Trophoblast cell (in vitro differentiated cells and primary cell): Measurements from ENCODE around the gene SEMA5A.

Source experiments
- DNase-seq, 2 donors: peaks; one replicate each; pipeline ENCODE4 v3.0.0-alpha.2; 2016
- H2AFZ ChIP-seq: 2 replicates; pipeline ENCODE4 v1.6.1; 2013; ENCODE audit warnings: low read length, moderate library complexity, mild to moderate bottlenecking; ENCODE audit not compliant: insufficient read depth, poor library complexity
- H2AK5ac ChIP-seq: 2 replicates; pipeline ENCODE4 v1.6.1; 2013; ENCODE audit warnings: mild to moderate bottlenecking, low read length
- H2BK120ac ChIP-seq: 2 replicates; pipeline ENCODE4 v1.6.1; 2013; ENCODE audit warnings: low read length, mild to moderate bottlenecking, moderate library complexity; ENCODE audit not compliant: insufficient read depth, poor library complexity
- H2BK12ac ChIP-seq: 2 replicates; pipeline ENCODE4 v1.6.1; 2013; ENCODE audit warnings: mild to moderate bottlenecking, low read length, moderate library complexity
- H2BK5ac ChIP-seq: 2 replicates; pipeline ENCODE4 v1.6.1; 2013; ENCODE audit warnings: low read length, low read depth, moderate library complexity, mild to moderate bottlenecking; ENCODE audit not compliant: poor library complexity
- H3K14ac ChIP-seq: 2 replicates; pipeline ENCODE4 v1.6.1; 2013; ENCODE audit warnings: mild to moderate bottlenecking, low read length
- H3K18ac ChIP-seq: 2 replicates; pipeline ENCODE4 v1.6.1; 2013; ENCODE audit warnings: mild to moderate bottlenecking, low read length
- H3K23ac ChIP-seq: 2 replicates; pipeline ENCODE4 v1.6.1; 2013; ENCODE audit warnings: low read length
- H3K27ac ChIP-seq: 2 replicates; pipeline ENCODE4 v1.5.1; 2013; ENCODE audit warnings: low read depth, mild to moderate bottlenecking, inconsistent platforms, low read length, moderate library complexity
- H3K27me3 ChIP-seq: 2 replicates; pipeline ENCODE4 v1.6.1; 2013; ENCODE audit warnings: inconsistent platforms, mild to moderate bottlenecking, low read length, moderate library complexity; ENCODE audit not compliant: insufficient read depth
- H3K36me3 ChIP-seq, 2 experiments: 1 replicate in 1 of 2; 2 replicates in 1 of 2; pipeline ENCODE4 v1.6.1; 2013; ENCODE audit warnings: low read length in 2 of 2, mild to moderate bottlenecking in 2 of 2, moderate library complexity in 1 of 2; ENCODE audit not compliant: insufficient read depth in 2 of 2, control insufficient read depth in 1 of 2
- H3K4ac ChIP-seq: 2 replicates; pipeline ENCODE4 v1.6.1; 2013; ENCODE audit warnings: low read depth, mild to moderate bottlenecking, low read length, moderate library complexity
- H3K4me1 ChIP-seq, 2 experiments: 1 replicate in 1 of 2; 2 replicates in 1 of 2; pipeline ENCODE4 v1.6.1; 2013; ENCODE audit warnings: low read length in 2 of 2, mild to moderate bottlenecking in 2 of 2, moderate library complexity in 1 of 2; ENCODE audit not compliant: insufficient read depth in 2 of 2, control insufficient read depth in 1 of 2
- H3K4me2 ChIP-seq: 2 replicates; pipeline ENCODE4 v1.6.1; 2013; ENCODE audit warnings: inconsistent platforms, mild to moderate bottlenecking, low read length, moderate library complexity
- H3K4me3 ChIP-seq: 2 replicates; pipeline ENCODE4 v1.5.1; 2013; ENCODE audit warnings: mild to moderate bottlenecking, low read depth, low read length, inconsistent platforms
- H3K79me1 ChIP-seq: one replicate; pipeline ENCODE4 v1.6.1; 2013; ENCODE audit warnings: low read length
- H3K79me2 ChIP-seq: 2 replicates; pipeline ENCODE4 v1.6.1; 2013; ENCODE audit warnings: low read length, mild to moderate bottlenecking; ENCODE audit not compliant: control insufficient read depth, insufficient read depth, poor library complexity
- H3K9ac ChIP-seq: 2 replicates; pipeline ENCODE4 v1.6.1; 2013; ENCODE audit warnings: mild to moderate bottlenecking, low read length
- H3K9me3 ChIP-seq: 2 replicates; pipeline ENCODE4 v1.6.1; 2013; ENCODE audit warnings: low read depth, mild to moderate bottlenecking, control low read depth, inconsistent platforms, low read length; ENCODE audit not compliant: insufficient read depth
- H4K12ac ChIP-seq: 2 replicates; pipeline ENCODE4 v1.6.1; 2013; ENCODE audit warnings: low read depth, mild to moderate bottlenecking, low read length, moderate library complexity
- H4K8ac ChIP-seq: 2 replicates; pipeline ENCODE4 v1.6.1; 2013; ENCODE audit warnings: low read depth, mild to moderate bottlenecking, low read length, moderate library complexity
- H4K91ac ChIP-seq: one replicate; pipeline ENCODE4 v1.6.1; 2013; ENCODE audit warnings: low read depth, mild to moderate bottlenecking, low read length, moderate library complexity
- WGBS: extraction: QIAGEN DNeasy Blood & Tissue Kit; methylation state at CpG from one replicate; pipeline ENCODE4 v1.1.7; 2013; ENCODE audit warnings: missing lambda C conversion rate; ENCODE audit not compliant: insufficient read length, insufficient coverage; ENCODE audit errors: extremely low coverage; 5-methylcytosine and 5-hydroxymethylcytosine counted together

SEMA5A gene

DNA sequence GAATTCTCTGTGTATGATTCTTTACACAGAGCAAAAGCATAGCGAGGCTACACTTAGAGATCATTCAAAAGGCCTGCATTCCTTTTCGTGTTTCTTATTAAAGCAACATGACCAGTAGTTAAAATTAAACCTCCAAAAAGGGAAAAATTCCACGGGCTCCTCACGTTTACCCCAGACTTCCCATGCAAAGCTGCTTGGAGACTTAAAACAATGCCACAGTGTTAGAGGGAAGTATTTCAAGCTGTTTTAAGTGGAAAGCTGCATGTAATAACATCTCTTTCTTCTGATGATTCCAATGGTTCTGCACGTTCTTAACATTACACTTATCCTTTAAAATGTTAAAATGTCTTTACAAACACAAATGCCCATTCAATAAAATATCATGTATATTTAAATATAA, 405.2 kb downstream of the SEMA5A start:
- H4K12ac ChIP-seq = no peak overlapping the region
- H2AK5ac ChIP-seq = no peak overlapping the region
- no peaks in the 10 kb centered on the region for H3K9me3 ChIP-seq
- H4K91ac ChIP-seq = no peak overlapping the region
- H3K4me1 ChIP-seq = no peaks in the 10 kb centered on the region
- no peak overlapping the region for H3K14ac ChIP-seq
- H3K36me3 ChIP-seq = peaks cover 9 to 17% of the 10 kb centered on the region in 2 experiments
- no peak overlapping the region for H2BK5ac ChIP-seq
- H3K9ac ChIP-seq = no peak overlapping the region
- no peaks in the 10 kb centered on the region for H3K79me2 ChIP-seq
- no peak overlapping the region for H3K4me2 ChIP-seq
- H3K27me3 ChIP-seq = no peaks in the 10 kb centered on the region
- no peak overlapping the region for H2AFZ ChIP-seq
- no peak overlapping the region for H3K23ac ChIP-seq
- WGBS = no CpG with 5 or more reads among the region's 5 CpGs
- H3K4me3 ChIP-seq = no peak overlapping the region
- no peak overlapping the region for H3K4ac ChIP-seq
- H3K27ac ChIP-seq = no peak overlapping the region
- H4K8ac ChIP-seq = no peak overlapping the region
- no peak for DNase-seq
- no peak overlapping the region for H3K18ac ChIP-seq
- no peak overlapping the region for H2BK120ac ChIP-seq
- no peak overlapping the region for H2BK12ac ChIP-seq
- no peaks in the 10 kb centered on the region for H3K79me1 ChIP-seq

- Histone ChIP-seq H3K27me3 (no peaks in the 10 kb centered on the region), H3K4ac (no peak overlapping the region), H2BK5ac (no peak overlapping the region), H3K36me3 (peaks cover 13 to 21% of the 10 kb centered on the region in 2 experiments), H2BK12ac (no peak overlapping the region), H3K27ac (no peak overlapping the region), H3K4me3 (no peak overlapping the region), H3K23ac (no peak overlapping the region), H2BK120ac (no peak overlapping the region), H4K12ac (no peak overlapping the region), H3K9me3 (no peaks in the 10 kb centered on the region), H4K91ac (no peak overlapping the region), H2AK5ac (no peak overlapping the region), H3K4me2 (no peak overlapping the region), H3K14ac (no peak overlapping the region), H3K79me2 (no peaks in the 10 kb centered on the region), H3K9ac (no peak overlapping the region), H4K8ac (no peak overlapping the region), H3K18ac (no peak overlapping the region), H3K4me1 (no peaks in the 10 kb centered on the region), H3K79me1 (no peaks in the 10 kb centered on the region), H2AFZ (no peak overlapping the region)
- DNase-seq = no peak
- WGBS = no CpG with 5 or more reads among the region's 4 CpGs
Measured at GRCh38 chr5:9140202-9140601, 405.7 kb downstream of the SEMA5A start.

GRCh38 chr5:9139344-9139743, 406.5 kb downstream of the SEMA5A start:
- no peak overlapping the region for H3K4me3 ChIP-seq
- DNase-seq = no peak
- H3K79me1 ChIP-seq = no peaks in the 10 kb centered on the region
- H4K91ac ChIP-seq = no peak overlapping the region
- no peak overlapping the region for H3K18ac ChIP-seq
- no peak overlapping the region for H4K8ac ChIP-seq
- no peak overlapping the region for H3K9ac ChIP-seq
- H2BK12ac ChIP-seq = no peak overlapping the region
- H4K12ac ChIP-seq = no peak overlapping the region
- no peak overlapping the region for H3K27ac ChIP-seq
- no peak overlapping the region for H2AFZ ChIP-seq
- no peak overlapping the region for H2BK120ac ChIP-seq
- H3K27me3 ChIP-seq = no peaks in the 10 kb centered on the region
- no peak overlapping the region for H3K4ac ChIP-seq
- H3K79me2 ChIP-seq = no peaks in the 10 kb centered on the region
- H3K9me3 ChIP-seq = no peaks in the 10 kb centered on the region
- H2AK5ac ChIP-seq = no peak overlapping the region
- H3K36me3 ChIP-seq = peaks cover 11 to 19% of the 10 kb centered on the region in 2 experiments
- H3K4me1 ChIP-seq = no peaks in the 10 kb centered on the region
- no peak overlapping the region for H2BK5ac ChIP-seq
- H3K4me2 ChIP-seq = no peak overlapping the region
- no peak overlapping the region for H3K14ac ChIP-seq
- H3K23ac ChIP-seq = no peak overlapping the region

- no peak overlapping the region for H3K4ac ChIP-seq
Measured at GRCh38 chr5:9128136-9128535, 417.7 kb downstream of the SEMA5A start.

More at GRCh38 chr5:9128136-9128535, 417.7 kb downstream of the SEMA5A start:
- no peaks in the 10 kb centered on the region for H3K79me1 ChIP-seq
- H2BK120ac ChIP-seq = no peak overlapping the region
- H4K91ac ChIP-seq = no peak overlapping the region
- H3K79me2 ChIP-seq = no peaks in the 10 kb centered on the region
- no peak overlapping the region for H3K4me2 ChIP-seq
- H3K4me1 ChIP-seq = peaks cover 0 to 11% of the 10 kb centered on the region in 2 experiments
- no peak overlapping the region for H4K8ac ChIP-seq
- no peak overlapping the region for H2BK12ac ChIP-seq
- no peaks in the 10 kb centered on the region for H3K9me3 ChIP-seq
- no peak overlapping the region for H2AK5ac ChIP-seq
- H4K12ac ChIP-seq = no peak overlapping the region
- no peak overlapping the region for H3K23ac ChIP-seq
- DNase-seq = no peak
- no peak overlapping the region for H3K27ac ChIP-seq
- no peak overlapping the region for H2BK5ac ChIP-seq
- no CpG with 5 or more reads among the region's 2 CpGs for WGBS
- H2AFZ ChIP-seq = no peak overlapping the region
- H3K14ac ChIP-seq = no peak overlapping the region
- no peak overlapping the region for H3K18ac ChIP-seq
- H3K36me3 ChIP-seq = peaks cover 8 to 10% of the 10 kb centered on the region in 2 experiments
- H3K9ac ChIP-seq = no peak overlapping the region
- H3K4me3 ChIP-seq = no peak overlapping the region
- H3K27me3 ChIP-seq = no peaks in the 10 kb centered on the region
